Fibroblast of skin of left quadriceps (primary cell): ENCODE data around the gene LIF.

Experiments used
- DNase-seq, 2 experiments: peaks; one replicate each; pipeline ENCODE4 v3.0.0-alpha.2; 2013; ENCODE audit warnings: low read depth in 2 of 2

Gene LIF

GRCh38 chr22:30262917-30263741, 16.6 kb upstream of the LIF start:
- no peak for DNase-seq

DNA sequence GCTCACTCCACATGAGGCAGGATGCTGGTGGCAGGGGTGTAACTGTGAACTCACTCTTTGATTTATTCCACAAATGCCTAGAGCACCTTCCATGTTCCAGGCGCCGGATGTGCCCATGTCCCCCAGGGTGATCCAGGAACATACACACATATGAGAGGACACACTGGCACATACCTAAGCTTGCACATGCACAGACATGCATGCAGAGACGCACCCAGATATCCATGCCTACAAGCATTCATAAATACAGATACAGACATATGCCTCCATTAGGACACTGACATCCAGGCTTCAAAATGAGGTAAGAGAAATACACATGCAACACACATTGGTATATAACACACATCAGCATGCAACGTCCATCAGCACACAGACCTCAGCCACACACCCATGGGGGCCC, 15.6 kb upstream of the LIF start:
- no peak for DNase-seq

- DNase-seq = no peak
Observed at GRCh38 chr22:30261134-30261533, 14.6 kb upstream of the LIF start.

DNA sequence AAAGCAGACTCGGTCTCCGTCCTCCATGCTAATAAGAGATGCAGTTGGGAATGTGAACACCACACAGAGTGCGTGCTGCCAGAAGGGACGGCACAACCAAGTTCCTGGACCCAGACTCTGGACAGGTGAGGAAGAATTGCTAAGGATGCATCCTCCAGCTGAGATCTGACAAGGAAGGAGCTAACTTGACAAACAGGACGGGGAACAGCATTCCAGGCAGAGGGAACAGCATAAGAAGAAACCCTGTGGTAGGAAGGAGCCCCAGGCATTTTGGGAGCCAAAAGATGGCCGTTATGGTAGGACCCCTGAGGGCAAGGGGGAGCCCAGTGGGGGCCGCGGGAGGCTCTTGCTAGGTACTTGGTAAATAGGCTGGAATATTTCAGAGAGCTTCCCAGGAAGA, 14.1 kb upstream of the LIF start:
- DNase-seq = no peak

DNA sequence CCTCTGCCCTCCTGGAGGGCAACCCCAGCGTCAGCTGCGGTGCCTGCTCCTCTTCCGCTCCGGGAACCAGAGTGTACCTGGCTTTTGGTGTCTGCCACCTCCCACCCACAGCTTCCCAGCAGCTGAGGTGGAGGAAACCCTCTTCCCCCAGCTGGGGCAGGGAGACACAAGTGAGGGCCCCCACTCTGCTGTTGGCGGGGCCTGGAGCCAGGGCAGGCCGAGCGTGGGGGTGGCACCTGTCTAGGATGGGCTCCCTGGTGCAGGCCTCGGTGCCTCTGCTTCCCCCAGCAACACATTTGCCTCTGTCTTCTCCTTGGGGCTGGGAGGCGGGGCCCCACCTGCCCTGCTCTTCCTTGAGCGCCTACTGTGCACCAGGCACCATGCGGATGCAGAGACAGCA, 13.7 kb upstream of the LIF start:
- no peak for DNase-seq

DNA sequence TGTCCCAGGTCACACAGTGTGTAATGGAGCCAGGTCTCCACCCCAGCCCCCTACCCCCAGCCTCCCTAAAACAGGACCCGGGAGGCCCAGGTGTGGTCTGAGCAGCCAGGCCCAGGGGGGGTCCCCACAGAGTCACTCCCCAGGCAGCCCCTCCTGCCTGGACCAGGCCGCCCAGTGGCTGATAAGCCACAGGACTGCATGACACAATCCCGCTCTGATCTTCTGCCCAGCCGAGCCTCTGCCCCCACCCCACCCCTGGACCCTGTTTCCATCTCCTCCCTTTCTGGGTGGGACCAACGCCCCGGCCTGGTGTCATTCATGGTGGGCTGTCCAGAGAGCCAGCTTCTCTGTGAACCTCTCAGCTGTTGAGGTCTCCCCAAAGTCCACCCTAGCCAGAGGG, 7.8 kb upstream of the LIF start:
- no peak for DNase-seq

DNA sequence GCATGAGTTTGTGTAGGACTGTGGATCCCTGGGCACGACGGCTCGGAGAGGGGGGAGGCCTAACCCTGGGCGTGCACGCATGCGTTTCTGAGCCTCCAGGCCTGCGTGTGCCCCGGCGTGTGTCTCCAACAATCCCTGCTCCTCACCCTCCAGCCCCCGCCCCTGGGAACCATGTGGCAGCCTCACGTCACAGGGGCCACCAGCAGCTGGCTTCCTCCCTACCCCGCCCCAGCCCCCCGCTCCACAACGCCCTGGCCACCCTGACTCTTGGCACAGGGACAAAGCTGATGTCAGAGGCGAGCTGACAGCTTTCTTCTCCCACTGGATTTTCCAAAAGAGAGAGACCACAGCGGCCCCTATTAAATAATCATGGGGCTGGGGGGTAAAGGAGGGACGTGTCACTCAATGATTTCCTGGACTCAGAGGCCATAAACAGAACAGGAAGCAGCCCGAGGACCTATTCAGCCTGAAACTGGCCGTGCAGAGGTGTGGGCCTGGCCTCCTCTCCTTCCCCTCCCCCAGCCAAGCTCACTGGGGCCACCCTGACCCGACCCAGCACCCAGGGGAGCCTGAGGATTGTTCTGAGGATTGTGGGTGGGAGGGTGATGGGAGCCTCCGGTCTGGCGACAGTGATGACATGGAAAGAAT, 6.8 kb upstream of the LIF start:
- peak in 1 of 2 experiments; percentile 31 for DNase-seq

DNA sequence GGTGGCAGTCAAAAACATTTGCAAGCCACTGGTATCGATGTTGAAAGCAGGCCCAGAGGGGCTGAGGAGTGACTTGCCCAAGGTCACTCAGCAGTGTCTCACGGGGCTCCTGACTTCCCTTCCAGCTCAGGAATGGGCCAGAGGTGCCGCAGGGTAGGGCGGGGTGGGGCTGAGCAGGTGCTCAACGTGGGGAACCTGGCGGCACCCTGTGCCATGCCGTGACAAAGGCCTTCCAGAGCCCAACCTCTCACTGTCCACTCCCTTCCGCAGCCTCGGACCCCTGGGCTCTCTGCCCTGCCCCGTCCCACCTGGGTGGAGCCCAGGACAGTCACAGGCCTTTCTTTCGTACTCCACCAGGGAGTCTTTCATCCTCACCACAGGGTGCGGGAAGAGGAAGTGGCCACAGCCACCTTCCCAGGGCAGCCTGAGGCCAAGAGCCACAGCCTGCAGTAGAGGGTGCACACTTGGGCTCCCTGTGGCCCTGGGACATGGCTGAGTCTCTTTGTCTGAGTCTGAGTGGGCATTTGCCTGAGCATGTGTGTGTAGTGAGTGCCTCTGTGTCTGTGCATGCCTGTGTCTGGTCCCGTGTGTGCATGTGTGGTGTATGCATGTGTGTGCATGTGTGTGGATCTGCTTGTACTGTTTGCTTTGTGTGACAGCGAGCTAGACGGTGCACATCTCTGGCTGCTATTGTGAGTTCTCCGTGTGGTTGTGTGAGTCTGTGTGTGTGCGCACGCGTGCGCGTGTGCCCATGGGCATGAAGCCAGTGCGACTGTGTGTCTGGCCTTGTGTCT, 6.0 kb upstream of the LIF start:
- no peak for DNase-seq

DNA sequence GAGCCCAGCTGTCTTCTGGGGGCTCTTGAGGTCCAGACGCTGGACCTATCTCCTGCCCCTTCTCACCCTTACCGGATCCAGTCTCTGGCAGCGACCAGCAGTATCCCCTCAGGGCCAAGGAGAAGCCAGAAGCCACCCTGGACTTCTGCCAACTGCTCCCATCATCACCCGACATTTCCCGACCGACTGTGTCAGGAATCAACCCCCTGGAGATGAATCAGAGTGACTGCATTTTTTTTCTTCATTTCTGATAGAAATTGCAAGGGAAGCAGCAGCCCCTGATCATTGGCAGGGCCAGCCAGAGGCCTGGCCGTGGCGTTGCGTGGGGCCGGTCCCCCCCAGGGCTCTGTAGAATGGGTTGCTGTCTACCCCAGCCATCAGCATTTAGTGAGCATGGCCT, 5.2 kb upstream of the LIF start:
- no peak for DNase-seq

GRCh38 chr22:30250661-30251267, 4.2 kb upstream of the LIF start:
- DNase-seq = no peak

DNA sequence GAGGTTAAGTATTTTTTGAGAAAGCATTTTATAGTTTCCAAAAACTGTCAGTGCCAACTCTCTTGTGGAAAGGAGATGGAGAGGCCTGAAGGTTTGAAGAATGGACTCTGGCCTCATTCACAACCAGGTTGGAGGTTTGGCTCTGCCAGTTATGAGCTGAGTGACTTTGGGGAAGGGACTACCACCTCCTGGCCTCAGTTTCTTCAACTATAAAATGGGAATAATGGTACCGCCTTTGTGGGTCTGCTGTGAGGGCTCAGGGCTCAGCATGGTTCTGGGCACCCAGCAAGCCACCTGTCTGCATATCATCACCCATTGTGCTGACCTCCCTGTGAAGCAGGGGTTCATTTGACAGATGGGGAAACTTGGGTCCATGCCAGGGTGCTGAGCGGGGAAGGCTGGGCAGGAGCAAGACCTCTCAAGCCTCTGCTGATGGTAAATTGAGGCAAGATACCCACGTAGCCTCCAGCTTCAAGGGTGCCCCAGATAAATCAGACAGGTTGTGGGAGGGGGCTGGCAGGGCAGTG, 3.5 kb upstream of the LIF start:
- no peak for DNase-seq

GRCh38 chr22:30249049-30250038, 2.8 kb upstream of the LIF start:
- DNase-seq = no peak

- DNase-seq = no peak
Observed at GRCh38 chr22:30248484-30248883, 1.9 kb upstream of the LIF start.

DNA sequence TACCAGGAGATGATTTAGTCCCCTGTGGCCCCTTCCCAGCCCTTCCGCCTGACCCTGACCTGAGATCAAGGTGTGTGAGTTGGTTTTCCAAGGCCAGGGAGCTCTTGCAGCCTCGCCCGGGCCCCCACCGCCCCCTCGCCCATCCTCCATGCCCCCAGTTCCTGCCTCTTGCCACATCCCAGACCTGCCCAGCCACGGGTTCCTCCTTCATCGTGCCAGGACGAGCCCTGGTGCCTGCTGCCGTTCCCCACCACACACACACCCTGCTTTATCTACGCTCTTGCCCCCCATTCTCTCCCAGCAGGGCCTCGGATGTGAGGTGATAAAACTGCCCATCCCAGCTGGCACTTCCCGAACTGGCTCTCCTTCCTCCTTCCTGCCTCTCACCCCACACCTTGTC, 1.4 kb upstream of the LIF start:
- DNase-seq = no peak

DNA sequence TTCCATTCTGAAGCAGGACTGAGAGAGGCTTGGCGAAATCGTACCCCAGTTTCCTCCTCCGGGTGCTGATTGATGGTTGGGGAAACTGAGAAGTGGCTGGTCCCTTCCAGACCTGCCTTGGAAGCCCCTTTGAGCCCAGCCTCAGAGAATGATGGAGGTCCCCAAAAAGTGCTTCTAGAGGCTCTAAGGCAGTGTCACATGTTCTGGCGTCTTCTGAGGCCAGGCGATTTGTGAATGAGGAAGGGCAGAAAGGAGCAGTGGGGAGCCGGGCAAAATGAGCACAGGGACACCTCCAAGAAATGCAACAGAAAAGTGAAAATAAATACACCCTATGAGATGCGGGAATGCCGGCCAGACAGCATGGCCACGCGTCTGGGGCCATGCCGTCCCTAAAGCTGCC, 1.0 kb upstream of the LIF start:
- DNase-seq = no peak

DNA sequence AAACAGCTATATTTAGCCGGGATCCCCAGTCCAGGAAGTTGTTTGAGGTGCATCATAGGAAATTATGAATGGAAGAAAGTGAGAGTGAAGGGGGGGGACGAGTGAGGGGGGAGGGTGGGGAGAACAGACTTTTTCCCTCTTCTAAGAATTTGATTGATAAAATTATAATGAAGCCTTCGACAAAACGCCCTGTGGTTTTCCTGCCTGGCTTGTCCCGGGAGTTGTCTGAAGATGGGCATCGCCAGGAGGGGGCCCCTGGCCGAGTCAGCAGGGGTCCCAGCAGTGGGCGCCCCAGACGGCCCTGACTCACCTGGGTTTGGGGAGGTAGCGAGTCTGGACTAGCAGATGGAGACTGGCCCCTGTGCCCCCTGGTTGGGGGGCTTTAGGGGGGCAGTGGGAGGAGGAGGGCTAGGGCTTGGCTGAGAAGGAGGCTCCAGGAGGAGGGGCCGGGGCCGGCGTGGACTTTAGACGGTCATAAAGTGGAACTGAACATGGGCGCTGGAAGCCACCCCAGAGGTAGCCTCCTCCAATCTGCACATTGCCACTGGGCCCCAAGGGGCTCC, 336 bp upstream of the LIF start:
- no peak for DNase-seq

- DNase-seq = no peak
Observed at GRCh38 chr22:30245181-30245984, 1.2 kb downstream of the LIF start.

GRCh38 chr22:30244641-30245040, 1.9 kb downstream of the LIF start:
- DNase-seq = no peak

DNA sequence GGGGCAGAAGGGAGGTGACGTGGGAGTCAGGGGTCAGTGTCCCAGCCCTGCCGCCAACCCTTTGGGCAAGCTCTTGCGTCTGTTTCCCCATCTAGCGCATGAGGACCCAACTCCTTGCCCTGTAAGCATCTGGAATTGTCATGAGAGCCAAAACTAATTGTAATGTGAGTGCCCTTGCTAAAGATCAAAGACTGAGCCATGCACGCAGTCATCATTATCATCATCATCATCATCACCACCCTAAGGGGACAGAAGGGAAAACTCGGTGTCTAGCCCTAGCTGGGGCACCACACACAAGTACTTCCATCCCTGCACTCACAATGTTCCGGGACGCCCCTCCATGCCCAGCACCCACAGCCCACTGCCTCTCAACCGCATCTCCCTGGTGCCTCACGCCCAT, 2.5 kb downstream of the LIF start:
- DNase-seq = no peak

- no peak for DNase-seq
Observed at GRCh38 chr22:30243661-30244060, 2.9 kb downstream of the LIF start.
